AG08396 (cell line): ENCODE data around the gene IMPDH2.

Experiments used
- DNase-seq: peaks from one replicate; pipeline ENCODE4 v3.0.0; 2012; ENCODE audit warnings: low spot score, mixed read lengths

IMPDH2 gene

DNA sequence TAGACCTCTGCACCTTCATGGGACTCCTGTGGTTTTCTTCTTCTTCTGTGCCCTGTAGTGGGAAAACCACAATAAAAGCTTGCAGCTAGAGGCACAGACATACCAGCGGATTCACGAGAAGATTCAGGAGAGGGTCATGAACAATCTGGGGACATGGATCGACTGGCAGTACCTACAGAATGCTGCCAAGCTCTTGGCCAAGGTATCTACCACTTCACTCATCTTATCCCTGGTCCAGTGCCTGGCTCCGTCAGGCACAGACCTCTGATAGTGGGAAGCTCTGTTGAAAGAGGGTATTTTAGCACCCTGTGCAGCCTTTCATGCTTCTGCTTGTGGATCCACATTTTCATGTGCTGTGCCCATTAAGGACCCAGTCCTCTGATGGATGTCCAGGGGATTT, 48.9 kb downstream of the IMPDH2 start:
- no peak for DNase-seq

DNA sequence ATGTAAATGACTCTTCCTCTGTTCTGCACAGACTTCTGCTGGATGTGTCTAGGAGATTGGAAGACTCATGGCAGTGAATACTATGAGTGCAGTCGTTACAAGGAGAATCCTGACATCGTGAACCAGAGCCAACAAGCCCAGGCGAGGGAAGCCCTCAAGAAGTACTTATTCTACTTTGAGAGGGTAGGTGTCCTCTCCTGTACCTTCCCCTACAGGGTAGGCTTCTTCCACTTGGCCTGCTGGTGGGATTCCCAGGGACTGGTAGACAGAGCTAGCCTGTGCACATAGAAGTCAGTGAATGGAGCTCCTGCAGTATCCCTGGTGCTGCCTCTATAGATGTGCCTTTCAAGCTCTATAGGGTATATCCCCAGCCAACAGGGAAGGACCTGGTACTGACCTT, 49.7 kb downstream of the IMPDH2 start:
- no peak for DNase-seq
